GM19395 (cell line): ENCODE data around the gene DPH5.
"Not testable (repeated sequence)": the region's sequence is repeated elsewhere in the genome, so short reads cannot be mapped to it uniquely, and the experiment has no call there.

Experiments
- ATAC-seq: cut with Tn5 transposase; IDR thresholded peaks from one replicate; pipeline ENCODE4 v1.9.1; 2021; ENCODE audit warnings: mild to moderate bottlenecking, moderate library complexity; ENCODE audit not compliant: unreplicated experiment

Gene DPH5, protein sequence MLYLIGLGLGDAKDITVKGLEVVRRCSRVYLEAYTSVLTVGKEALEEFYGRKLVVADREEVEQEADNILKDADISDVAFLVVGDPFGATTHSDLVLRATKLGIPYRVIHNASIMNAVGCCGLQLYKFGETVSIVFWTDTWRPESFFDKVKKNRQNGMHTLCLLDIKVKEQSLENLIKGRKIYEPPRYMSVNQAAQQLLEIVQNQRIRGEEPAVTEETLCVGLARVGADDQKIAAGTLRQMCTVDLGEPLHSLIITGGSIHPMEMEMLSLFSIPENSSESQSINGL

DNA sequence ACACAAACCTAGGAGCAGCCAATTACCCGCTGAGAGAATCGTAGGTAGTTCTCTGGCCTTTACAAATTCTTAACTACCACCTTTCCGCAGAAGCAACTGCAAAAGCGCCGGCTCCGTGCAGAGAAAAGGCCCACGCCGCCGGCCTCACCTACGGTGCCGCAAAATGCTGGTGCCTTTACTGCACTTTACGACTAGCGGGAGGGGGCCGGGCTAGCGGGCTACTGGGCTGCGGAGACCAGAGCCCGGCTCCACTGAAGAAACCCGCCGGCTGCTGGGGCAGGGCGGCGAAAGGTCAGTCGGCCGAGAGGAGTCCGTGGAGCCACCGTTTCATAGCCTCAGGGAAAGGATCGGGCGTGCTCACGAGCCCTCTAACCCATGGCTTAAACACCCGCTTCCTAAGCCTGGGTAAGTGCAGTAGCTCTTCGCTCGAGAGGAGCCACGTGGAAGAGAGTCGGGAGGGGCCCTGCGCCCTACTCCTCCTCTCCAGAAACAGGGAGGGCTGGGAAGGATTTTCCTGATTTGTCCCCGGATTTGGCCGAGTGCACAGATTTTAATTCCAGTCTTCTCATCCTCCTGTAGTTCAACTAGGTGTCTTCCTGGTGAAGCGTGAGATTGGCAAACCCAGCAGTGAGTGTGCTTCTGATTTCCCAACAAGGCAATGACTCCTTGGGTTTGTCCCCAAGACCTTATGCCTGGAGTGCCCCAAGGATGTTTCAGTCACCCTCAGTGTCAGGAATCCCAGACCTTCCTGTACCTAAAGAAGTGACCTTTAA, at the start of gene DPH5:
TSS of gene DPH5 (minus strand) at position 128 of the 773 bp plus-strand sequence. CDS start 341 bp downstream, outside the sequence.
- ATAC-seq = peak; percentile 83

DNA sequence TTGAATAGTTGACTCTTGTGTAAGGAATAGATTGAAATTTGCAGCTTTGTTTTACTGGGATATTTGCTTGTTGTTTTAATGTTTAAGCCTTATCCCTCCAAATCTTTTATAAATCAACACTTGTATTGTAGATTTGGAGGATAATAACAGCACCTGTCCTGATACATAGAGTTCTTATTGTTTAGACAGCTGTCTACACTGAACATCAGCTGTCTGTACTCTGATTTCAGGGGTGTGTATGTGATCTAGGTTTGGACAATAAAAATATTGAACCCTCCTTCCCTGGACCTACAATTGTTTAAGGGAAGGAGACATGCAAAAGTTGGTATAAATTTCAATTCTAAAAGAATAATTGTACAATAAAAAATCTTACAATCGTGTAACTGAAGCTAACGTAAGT, 48.3 kb upstream of the DPH5 start:
- ATAC-seq = no peak

DNA sequence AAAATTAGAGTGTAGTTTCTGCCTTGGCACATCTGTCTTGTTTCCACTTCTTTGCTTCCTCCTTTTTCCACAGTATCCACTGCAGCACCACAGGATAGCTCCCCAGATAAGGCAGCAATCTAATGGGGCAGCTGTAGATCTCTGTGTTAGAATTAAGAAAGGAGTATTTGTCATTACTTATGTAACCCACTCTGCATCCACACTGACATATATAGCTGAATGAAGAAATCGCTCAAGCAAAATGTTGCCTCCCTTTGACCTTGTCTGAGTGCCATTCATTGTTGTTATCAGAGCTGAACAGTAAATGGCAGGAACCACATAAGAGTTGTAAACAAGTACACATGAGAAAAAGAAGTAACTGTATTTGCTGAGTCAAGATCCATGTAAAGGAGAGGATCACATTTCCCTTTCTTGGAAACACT, 45.9 kb upstream of the DPH5 start:
- ATAC-seq = no peak

DNA sequence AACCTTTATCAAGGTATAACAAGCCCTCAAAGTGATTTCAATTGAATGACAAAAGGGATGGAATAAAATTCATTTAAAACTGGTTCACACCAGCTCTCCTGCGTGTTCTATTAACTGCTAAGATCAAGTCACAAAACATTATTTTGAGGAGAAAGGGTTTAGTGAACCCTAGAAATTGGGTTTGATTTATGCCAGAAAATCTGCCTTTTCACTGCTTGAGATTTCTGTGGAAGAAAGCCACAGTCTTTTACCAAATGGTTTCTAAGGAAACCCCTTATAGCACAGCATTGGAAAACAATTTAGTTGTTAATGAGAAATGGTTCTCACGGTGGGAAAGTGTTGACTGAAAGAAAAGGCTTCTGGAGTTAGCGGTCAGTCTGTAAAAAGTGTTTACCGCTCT, 43.6 kb upstream of the DPH5 start:
- ATAC-seq = no peak

DNA sequence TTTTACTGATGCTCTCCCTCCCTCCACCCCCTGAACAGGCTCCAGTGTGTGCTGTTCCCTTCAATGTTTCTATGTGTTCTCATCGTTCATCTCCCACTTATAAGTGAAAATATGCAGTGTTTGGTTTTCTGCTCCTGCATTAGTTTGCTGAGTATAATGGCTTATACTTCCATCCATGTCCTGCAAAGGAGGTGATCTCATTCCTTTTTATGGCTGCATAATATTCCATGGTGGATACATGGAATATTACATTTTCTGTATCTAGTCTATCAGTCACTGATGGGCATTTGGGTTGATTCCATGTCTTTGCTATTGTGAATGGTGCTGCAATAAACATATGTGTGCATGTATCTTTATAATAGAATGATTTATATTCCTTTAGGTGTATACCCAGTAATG, 41.4 kb upstream of the DPH5 start:
- ATAC-seq = not testable (repeated sequence)

DNA sequence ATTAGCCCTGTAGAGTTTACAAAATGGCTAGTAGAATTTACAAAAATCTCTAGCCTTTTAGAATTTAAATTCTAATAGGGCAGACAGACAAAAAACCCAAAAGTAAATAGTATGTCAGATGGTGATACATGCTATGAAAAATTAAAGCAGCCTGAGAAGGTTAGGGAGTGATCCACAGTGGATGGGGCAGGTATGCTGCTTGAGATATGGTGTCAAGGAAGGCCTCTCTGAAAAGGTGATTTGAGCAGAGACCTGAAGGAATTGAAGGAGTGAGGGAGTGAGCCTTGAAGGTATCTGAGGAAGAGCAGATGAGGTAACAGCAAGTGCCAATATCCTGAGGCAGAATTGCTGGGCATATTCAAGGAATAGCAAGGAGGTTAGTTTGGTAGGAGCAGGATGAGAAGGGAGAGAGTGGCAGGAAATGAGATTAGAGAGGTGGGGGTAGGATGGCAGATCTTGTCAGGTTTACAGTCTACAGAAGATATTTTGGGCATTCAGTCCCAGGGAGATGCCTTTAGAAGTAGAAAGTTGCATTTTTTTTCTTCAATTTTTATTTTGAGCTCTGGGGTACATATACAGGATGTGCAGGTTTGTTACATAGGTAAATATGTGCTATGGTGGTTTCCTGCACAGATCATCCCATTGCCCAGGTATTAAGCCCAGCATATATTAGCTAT, 40.8 kb upstream of the DPH5 start:
- no peak for ATAC-seq

DNA sequence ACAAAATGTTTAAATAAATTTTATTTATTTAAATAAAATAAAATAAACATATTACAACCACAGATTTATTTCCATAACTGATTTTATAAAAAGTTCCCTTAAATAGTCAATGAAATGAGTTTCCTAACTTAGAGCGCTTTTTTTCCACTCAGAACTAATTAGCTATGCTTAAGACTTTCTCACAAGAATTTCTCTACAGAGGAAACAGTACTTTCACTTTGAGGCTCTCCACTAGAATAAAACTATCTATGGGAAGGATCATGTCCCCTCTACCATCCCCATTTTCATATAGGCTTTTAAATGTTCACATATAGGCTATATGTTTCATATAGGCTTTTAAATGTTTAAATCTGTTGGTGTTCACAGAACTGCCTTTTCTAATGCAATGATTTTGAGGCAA, 40.0 kb upstream of the DPH5 start:
- ATAC-seq = no peak

DNA sequence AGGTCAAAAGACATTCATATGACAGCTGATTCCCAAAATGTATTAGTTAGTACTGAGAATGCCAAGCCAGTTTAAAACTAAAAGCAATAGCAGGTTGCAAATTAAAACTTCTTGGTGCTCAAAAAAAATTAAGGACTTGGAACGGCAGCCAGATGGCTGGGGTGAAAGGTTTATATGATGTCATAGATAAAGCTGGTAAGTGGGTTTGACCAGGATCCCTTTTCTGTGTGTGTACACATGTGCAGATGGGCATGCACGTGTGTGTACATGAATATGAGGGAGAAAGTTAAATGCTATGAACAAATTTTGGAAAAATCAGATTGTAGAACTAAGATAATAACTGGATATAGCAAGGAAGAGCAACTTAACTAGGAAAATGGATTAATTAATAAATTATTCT, 39.1 kb upstream of the DPH5 start:
- no peak for ATAC-seq

DNA sequence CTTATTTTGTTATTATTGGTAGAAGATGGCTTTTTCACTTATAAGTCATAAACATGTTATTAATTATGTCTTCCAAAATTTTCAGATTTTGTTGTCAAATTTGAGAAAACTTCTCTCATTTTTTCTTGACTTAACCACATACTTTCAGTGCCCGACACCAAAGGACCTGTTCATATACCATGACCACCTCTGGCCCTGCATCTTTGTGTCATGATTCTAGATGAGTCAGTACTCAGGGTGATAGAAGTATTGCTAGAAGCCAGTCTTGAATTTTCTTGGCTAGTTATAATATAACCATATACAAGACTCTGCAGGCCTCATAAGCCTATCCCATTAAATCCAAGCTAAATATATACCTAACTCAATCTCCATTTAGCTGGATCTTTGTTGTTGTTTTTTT, 35.4 kb upstream of the DPH5 start:
- ATAC-seq = no peak

DNA sequence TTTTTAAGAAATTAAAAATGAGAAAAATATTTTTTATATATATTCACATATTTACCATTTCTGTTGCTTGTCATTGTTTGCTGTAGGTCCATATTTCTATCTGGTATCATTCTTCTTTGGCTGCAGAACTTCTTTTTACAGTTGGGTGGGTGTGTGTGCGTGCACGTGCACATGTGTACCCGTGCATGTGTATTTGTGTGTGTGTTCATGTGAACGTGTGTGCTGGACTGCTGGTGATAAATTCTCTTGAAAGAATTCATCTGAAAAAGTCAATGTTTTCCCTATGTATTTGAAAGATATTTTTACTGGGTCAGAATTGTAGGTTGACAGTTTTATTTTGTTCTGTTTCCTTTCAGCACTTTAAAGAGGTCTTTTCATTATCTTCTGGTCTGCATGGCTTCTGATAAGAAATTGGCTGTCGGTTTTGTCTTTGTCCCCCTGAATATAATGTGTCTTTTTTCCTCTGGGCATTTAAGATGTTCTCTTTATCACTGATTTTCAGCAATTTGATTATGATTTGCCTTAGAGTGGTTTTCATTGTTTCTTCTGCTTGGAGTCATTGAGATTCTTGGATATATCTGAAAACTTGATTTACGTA, 34.5 kb upstream of the DPH5 start:
- no peak for ATAC-seq

DNA sequence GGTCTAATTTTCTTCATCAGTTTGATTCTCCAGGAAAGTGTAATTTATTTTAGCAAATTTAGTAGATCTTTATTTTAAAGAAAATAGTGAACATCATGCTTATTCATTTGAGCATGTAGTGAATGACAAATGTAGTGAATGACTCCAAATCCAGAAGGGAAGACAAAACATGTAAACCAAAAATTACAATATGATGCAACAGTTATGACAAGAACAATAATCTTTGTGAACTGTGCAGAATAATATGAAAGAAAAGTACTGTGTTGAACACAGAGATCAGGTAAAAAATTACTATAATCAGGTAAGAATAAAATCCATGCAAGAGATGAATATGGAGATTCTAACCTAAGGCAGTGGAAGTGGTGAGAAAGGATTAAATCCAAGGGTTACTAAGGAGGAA, 30.0 kb upstream of the DPH5 start:
- ATAC-seq = no peak

DNA sequence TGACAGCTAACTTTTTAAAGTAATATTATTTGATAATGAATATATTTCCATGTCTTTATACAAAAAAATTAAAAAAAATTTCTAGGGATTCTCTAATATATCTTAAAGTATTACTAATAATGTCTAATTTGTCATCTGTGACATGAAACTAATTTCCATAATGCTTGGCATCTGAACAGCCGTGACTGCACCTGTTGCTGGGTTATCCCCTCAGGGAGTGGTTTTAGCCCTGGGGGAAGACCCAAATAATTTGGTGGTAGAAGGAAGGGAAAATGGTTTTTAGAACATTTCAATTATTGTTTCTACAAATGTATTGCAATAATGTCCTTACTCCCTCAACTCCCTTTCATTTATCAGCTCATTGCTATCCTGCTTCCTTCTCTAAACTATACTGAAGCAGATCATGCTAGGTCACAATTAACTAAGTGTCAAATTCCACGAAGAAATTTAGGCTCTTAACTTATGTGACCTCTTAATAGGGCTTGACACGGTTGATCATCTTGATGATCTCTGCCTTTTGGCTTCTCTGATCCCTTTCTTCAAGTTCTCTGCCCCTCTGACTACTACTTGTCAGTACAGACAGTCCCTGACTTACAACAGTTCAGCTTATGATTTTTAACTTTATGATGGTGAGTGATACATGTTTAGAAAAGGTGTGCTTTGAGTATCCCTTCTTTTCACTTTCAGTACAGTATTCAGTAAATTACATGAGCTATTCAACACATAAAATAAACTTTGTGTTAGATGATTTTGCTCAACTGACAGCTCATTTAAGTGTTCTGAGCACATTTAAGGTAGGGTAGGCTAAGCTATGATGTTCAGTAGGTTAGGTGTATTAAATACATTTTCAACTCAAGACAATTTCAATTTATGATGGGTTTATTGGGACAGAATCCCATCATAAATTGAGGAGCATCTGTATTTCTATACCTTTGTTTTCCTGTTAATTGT, 26.4 kb upstream of the DPH5 start:
- ATAC-seq = peak; percentile 86

DNA sequence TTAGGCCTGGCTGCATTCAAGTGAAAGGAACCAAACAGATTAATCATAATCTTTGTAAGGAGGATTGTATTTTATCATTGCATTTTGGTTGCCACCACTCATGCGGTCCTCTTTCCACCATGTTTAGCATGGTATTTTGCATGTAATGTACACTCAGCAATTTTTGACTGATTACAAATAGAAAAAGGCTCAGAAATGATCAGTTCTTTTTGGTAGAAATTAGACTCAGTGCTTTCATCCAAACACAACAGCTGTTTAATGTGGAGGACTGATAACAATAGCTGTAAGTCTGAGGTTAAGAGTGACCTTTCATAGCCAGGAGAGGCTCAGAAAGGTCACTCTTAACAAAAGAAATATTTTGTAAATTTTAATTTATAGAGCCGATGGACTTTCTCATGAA, 25.3 kb upstream of the DPH5 start:
- no peak for ATAC-seq

DNA sequence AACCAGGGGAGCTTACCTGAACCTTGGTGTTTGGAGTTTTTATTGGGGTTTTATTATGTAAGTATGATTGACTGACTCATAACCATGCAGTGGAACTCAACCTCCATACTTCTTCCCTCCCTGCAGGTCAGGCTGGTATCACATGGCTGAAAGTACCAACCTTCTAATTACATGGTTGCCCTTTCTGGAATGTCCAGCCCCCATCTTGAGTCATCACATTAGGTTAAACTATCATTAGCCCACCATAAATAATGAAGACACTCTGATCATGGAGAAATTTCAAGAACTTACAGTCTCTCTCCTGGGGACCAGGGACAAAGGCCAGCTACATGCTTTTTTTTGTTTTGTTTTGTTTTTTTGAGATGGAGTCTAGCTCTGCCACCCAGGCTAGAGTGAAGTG, 19.2 kb upstream of the DPH5 start:
- no peak for ATAC-seq

DNA sequence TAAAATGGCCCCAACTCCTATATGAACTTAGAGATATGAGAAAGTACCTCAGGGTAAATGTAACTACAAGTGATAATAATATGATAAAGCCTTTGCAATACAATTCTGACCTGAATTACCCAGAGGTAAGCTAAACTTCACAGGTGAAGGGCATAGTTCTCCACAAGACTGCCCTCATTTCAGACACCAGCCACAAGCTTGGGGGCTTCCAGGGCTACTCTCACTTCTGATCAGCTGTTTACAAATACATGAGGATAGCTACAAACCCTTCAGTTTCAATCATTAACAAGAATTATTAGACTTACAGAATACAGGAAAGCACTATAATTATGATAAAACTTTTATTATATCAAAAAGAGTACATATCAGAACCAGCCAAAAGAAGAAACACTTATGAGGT, 18.7 kb upstream of the DPH5 start:
- no peak for ATAC-seq

DNA sequence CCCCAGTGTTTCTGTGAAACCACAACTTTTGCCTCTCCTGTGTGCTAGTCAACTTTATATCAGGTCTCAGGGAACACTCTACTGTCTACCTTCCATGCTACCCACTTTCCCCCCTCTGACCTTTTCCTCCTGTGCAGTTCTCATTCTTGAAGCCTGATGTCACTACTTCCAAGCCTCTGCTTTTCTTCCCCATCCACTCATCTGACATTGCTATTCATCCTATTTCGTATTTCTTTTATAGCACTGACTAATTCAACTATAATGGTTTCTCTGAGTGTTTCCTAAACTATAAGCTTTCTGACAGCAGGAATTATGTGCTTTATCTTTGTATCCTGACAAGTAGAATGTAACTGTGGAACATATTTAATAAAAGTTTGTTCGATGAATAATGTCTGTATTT, 18.2 kb upstream of the DPH5 start:
- no peak for ATAC-seq

DNA sequence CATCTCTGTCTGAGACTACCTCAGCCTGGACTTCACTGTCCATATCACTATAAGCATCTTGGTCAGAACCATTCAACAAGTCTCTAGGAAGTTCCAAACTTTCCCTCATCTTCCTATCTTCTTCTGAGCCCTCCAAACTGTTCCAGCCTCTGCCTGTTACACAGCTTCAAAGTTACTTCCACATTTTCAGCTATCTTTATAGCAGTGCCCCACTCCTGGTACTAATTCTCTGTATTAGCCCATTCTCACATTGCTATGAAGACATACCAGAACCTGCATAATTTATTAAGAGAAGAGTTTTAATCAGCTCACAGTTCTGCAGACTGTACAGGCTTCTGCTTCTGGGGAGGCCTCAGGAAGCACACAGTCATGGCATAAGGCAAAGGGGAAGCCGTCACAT, 15.7 kb upstream of the DPH5 start:
- ATAC-seq = no peak

DNA sequence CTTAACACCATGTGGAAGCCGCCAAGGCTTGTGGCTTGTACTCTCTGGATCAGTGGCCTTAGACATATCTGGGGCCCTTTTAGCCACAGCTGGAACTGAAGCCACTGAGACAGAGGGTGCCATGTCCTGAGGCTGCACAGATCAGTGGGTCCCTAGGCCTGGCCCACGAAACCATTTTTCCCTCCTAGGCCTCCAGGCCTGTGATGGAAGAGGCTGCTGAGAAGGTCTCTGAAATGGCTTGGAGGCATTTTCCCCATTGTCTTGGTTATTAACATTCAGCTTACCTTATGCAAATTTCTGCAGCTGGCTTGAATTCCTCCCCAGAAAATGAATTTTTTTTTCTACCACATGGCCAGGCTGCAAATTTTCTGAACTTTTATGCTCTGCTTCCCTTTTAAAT, 15.1 kb upstream of the DPH5 start:
- ATAC-seq = no peak

DNA sequence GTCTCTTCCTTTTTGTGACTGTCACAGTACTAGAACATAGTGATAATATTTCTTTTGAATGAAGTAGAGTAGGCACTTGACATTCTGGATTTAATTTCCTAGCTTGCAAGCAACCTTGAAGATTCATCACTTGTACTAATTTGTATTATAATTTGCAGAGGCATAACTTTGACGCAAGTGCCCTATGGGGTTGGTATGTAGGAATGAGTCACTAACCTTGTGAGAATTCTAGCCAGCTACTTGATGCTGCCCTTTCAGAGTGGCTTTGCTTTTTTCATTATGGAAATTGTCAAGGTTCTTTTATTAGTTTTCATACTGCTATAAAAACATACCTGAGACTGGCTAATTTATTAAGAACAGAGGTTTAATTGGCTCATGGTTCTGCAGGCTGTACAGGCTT, 13.7 kb upstream of the DPH5 start:
- ATAC-seq = no peak

DNA sequence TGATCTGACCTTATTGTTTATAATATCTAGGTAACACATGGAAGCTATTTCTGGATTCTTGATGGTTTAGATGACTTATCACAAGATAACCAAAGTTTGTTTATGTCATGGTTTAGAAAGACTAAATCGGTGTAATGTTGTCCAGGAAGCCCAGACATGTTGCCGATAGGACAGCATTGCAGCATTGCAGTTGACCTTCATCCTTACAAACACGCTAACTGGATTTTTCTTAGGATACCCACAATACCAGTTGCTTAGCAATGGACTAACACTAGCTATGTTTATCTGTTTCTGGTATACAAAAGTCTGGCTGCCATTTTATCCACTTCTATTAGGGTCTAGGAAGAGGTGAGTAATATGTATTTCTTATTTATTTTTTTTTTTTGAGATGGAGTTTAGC, 11.7 kb upstream of the DPH5 start:
- ATAC-seq = no peak

DNA sequence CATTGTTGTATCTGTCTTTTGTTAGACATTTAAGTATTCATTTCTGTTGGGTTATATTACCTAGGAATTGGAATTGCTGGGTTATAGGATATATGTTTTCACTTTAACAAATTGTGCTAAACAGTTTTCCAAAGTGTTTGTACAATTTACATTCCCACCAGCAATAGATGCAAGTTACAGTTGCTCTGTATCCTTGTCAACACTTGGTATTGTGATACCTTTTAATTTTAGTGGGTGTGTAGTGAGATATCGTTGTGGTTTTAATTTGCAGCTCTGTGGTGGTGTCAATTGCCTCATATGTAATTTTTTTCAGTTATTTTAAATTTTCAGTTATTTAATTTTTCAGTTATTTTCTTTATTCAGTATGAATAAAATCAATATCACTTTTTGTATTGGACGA, 7.4 kb upstream of the DPH5 start:
- ATAC-seq = no peak
